ENCODE data around the gene SURF4. TPM values are rescaled to one million over a fixed set of nuclear protein-coding genes. Genes with fewer than 3 reads are reported as not detected.
"Not testable (repeated sequence)": the region's sequence is repeated elsewhere in the genome, so short reads cannot be mapped to it uniquely, and the experiment has no call there.

The SURF4 gene
- total RNA-seq, 4 donors from 2014 or later = 141 to 266 (median 230) TPM

GRCh38 chr9:133333011-133333410 lies 42.8 kb downstream of the SURF4 start:
- DNase-seq (ENCODE audit: low spot score) (no peak), ATAC-seq (ENCODE audit: low FRiP score) (no peak)

GRCh38 chr9:133332381-133332730 lies 43.5 kb downstream of the SURF4 start:
- DNase-seq (ENCODE audit: low spot score) (no peak), ATAC-seq (ENCODE audit: low FRiP score) (no peak)
- TF ChIP-seq, protein P1, sequence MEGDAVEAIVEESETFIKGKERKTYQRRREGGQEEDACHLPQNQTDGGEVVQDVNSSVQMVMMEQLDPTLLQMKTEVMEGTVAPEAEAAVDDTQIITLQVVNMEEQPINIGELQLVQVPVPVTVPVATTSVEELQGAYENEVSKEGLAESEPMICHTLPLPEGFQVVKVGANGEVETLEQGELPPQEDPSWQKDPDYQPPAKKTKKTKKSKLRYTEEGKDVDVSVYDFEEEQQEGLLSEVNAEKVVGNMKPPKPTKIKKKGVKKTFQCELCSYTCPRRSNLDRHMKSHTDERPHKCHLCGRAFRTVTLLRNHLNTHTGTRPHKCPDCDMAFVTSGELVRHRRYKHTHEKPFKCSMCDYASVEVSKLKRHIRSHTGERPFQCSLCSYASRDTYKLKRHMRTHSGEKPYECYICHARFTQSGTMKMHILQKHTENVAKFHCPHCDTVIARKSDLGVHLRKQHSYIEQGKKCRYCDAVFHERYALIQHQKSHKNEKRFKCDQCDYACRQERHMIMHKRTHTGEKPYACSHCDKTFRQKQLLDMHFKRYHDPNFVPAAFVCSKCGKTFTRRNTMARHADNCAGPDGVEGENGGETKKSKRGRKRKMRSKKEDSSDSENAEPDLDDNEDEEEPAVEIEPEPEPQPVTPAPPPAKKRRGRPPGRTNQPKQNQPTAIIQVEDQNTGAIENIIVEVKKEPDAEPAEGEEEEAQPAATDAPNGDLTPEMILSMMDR (IDR thresholded peaks at IDR 0.05) = no peak

More at GRCh38 chr9:133333011-133333410, 42.8 kb downstream of the SURF4 start:
- TF ChIP-seq, protein P1 (IDR thresholded peaks at IDR 0.05) = no peak

DNA sequence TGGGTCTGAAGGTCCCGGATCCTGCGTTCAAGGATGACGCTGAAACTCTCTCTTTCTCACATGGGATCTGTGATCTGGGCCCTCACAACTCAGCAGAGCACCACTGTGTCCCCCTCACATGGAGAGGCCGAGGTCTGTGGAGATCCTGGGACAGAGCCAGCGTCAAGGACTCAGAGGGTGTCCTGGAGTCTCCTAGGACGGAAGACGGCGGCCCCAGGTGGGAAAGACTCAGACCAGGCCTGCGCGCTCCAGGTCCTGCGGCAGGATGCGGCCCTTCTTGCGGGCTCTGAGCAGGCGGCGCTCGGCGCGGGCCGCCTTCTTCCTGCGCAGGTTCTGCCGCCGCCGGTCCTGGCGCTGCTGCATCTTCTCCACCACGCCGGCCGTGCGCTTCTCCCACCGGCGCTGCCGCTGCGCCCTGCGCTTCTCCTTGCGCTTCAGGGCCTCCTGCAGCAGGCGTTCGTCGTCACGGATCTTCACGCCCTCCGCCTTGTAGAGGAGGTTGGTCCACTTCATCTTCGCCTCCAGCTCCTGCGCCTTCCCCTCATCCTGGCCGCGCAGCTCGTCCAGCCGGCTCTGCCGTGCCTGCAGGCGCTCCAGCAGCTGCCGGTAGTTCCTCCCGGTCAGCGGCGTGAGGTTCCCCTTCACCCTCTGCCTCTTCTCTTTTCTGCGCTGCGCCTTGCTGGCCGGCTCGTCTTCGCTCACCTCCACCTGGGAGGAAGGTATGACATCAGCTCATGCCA lies 44.0 kb downstream of the SURF4 start:
- no peak for ATAC-seq (ENCODE audit: low FRiP score)
- TF ChIP-seq, protein P1 (IDR thresholded peaks at IDR 0.05) = no peak
- no peak for DNase-seq (ENCODE audit: low spot score)

- DNase-seq (ENCODE audit: low spot score) (no peak), ATAC-seq (ENCODE audit: low FRiP score) (no peak)
- TF ChIP-seq, protein P1 (IDR thresholded peaks at IDR 0.05) = no peak
Measured at GRCh38 chr9:133331221-133331620, 44.6 kb downstream of the SURF4 start.

DNA sequence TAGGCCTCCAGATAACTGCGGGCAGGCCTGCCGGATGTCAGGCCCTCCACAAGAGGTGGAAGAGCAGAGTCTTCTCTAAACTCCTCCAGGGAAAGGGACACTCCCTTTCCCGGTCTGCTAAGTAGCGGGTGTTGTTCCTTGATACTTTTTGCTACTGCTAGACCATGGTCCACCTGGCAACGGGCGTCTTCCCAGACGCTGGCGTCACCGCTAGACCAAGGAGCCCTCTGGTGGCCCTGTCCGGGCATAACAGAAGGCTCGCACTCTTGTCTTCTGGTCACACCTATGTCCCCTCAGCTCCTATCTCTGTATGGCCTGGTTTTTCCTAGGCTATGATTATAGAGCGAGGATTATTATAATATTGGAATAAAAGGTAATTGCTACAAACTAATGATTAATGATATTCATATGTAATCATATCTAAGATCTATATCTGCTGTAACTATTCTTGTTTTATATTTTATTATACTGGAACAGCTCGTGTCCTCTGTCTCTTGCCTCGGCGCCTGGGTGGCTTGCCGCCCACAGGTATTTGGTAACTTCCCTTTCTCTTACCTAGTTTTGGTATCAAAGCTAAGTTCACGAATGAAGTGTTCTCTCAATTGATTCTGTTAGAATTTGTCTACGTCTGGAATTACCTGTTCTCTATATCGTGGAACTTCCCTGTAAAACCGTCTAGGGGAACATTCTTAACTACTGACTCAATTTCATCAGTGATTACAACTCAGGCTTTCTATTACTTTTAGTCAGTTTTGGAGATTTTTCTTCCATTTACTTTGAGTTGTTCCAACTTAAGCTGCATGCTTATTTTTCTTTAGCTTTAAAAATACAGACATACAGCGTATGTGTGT lies 46.3 kb downstream of the SURF4 start:
- not testable (repeated sequence) for DNase-seq (ENCODE audit: low spot score)

GRCh38 chr9:133327834-133328484 lies 47.9 kb downstream of the SURF4 start:
- ATAC-seq (ENCODE audit: low FRiP score) (no peak), DNase-seq (ENCODE audit: low spot score) (no peak)
- TF ChIP-seq, protein P1 (IDR thresholded peaks at IDR 0.05) = no peak

More for the DNA sequence above, 46.3 kb downstream of the SURF4 start:
- ATAC-seq (ENCODE audit: low FRiP score) = not testable (repeated sequence)

DNA sequence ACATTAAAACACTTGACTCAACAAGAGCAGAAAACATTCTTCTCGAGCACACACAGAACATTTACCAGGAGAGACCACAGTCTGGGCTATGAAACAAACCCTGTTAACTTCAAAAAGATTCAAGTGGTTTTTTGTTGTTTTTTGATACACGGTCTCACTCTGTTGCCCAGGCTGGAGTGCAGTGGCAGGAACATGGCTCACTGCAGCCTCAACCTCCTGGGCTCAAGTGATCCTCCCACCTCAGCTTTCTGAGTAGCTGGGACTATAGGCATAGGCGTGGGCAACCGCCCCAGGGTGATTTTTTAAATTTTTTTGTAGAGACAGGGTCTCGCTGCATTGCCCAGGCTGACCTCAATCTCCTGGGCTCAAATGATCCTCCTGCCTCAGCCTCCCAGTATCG lies 48.8 kb downstream of the SURF4 start:
- ATAC-seq (ENCODE audit: low FRiP score); DNase-seq (ENCODE audit: low spot score): not testable (repeated sequence)
